HepG2 (cell line): ENCODE results near the gene DNMT3A. TPM values are rescaled to one million over a fixed set of nuclear protein-coding genes. Genes with fewer than 3 reads are reported as not detected.

Source experiments
- BHLHE40 ChIP-seq: IDR thresholded peaks from 2 replicates; pipeline ENCODE4 v1.6.1; 2011; ENCODE audit warnings: low read length, improper control_type of control experiment
- HOXA3 ChIP-seq: sonication (generic); formaldehyde crosslinking; IDR thresholded peaks from 2 replicates; pipeline ENCODE4 v1.5.0; 2020; ENCODE audit warnings: missing genetic modification reagents
- MXI1 ChIP-seq: IDR thresholded peaks from 3 replicates; pipeline ENCODE4 v1.6.1; 2012; ENCODE audit warnings: low read depth, low read length, inconsistent platforms, borderline replicate concordance
- NFIC ChIP-seq: IDR thresholded peaks from 2 replicates; pipeline ENCODE4 v1.6.1; 2012; ENCODE audit warnings: mild to moderate bottlenecking, low read length, inconsistent platforms
- NFRKB ChIP-seq: fragments of 450-650 bp; IDR thresholded peaks from 2 replicates; pipeline ENCODE4 v1.6.1; 2017
- NR2C2 ChIP-seq: sonication (generic); formaldehyde crosslinking; IDR thresholded peaks from 2 replicates; pipeline ENCODE4 v1.4.0; 2020; ENCODE audit warnings: missing genetic modification reagents, mild to moderate bottlenecking, moderate library complexity, borderline replicate concordance
- TSC22D2 ChIP-seq: sonication (generic); formaldehyde crosslinking; IDR thresholded peaks from 2 replicates; pipeline ENCODE4 v1.5.1; 2020; ENCODE audit warnings: missing genetic modification reagents, mild to moderate bottlenecking, borderline replicate concordance
- U2AF1 ChIP-seq: fragments of 200-400 bp; formaldehyde crosslinking; optimal IDR thresholded peaks from 2 replicates; pipeline ENCODE3; 2017; ENCODE audit warnings: mild to moderate bottlenecking, low read depth, low read length
- ZBED4 ChIP-seq: sonication (generic); formaldehyde crosslinking; IDR thresholded peaks from 2 replicates; pipeline ENCODE4 v1.4.0; 2020; ENCODE audit warnings: missing genetic modification reagents, borderline replicate concordance
- ZFP41 ChIP-seq: sonication (generic); formaldehyde crosslinking; IDR thresholded peaks from 2 replicates; pipeline ENCODE4 v1.4.0; 2020; ENCODE audit warnings: mild to moderate bottlenecking, missing genetic modification reagents, borderline replicate concordance
- ZFY ChIP-seq: sonication (generic); formaldehyde crosslinking; IDR thresholded peaks from 2 replicates; pipeline ENCODE4 v1.4.0; 2020; ENCODE audit warnings: missing genetic modification reagents
- ZMYM2 ChIP-seq: sonication (generic); formaldehyde crosslinking; IDR thresholded peaks from 2 replicates; pipeline ENCODE4 v1.8.0; 2022; ENCODE audit warnings: mild to moderate bottlenecking, missing genetic modification reagents
- ZNF496 ChIP-seq: sonication (generic); formaldehyde crosslinking; IDR thresholded peaks from 2 replicates; pipeline ENCODE4 v1.8.1; 2023; ENCODE audit warnings: mild to moderate bottlenecking, moderate library complexity, missing genetic modification reagents; ENCODE audit not compliant: insufficient replicate concordance
- polyA plus RNA-seq, 8 experiments: library from polyadenylated mRNA; depleted of rRNA in 3 of 8; stranded (reverse) in 7 of 8; unstranded in 1 of 8; fragments of >200 nt; fragmentation: Illumina TruSeq in 4 of 8; extraction: Trizol in 4 of 8; gene quantifications; 2 replicates each; pipeline versions ENCODE4 v1.2.1 to v1.2.3, GENCODE V29; 2011 to 2016; ENCODE audit warnings: low read depth in 4 of 8, missing spikeins in 1 of 8, mixed read lengths in 1 of 8; ENCODE audit not compliant: insufficient read depth in 1 of 8
- total RNA-seq, 5 experiments: library from RNA; depleted of rRNA; stranded (reverse); fragments of >200 nt; fragmentation: Illumina TruSeq; extraction: Trizol; gene quantifications; 2 replicates each; pipeline ENCODE4 v1.2.3, GENCODE V29; 2016; ENCODE audit warnings: low read depth in 1 of 5
- TF ChIP-seq, protein P1 (sequence below): sonication (generic); formaldehyde crosslinking; IDR thresholded peaks from 2 replicates; pipeline ENCODE4 v1.8.1; 2023; ENCODE audit warnings: mild to moderate bottlenecking, missing genetic modification reagents, borderline replicate concordance
- TF ChIP-seq, protein P2 (sequence below): IDR thresholded peaks from 2 replicates; pipeline ENCODE4 v1.6.1; 2016; ENCODE audit warnings: low read depth, borderline replicate concordance
- TF ChIP-seq, protein P3 (sequence below): sonication (generic); formaldehyde crosslinking; IDR thresholded peaks from 2 replicates; pipeline ENCODE4 v1.4.0; 2020; ENCODE audit warnings: mild to moderate bottlenecking, missing genetic modification reagents, borderline replicate concordance
- TF ChIP-seq, protein P4 (sequence below): sonication (generic); formaldehyde crosslinking; IDR thresholded peaks from 2 replicates; pipeline ENCODE4 v1.5.1; 2020; ENCODE audit warnings: mild to moderate bottlenecking, missing genetic modification reagents, moderate library complexity

The DNMT3A gene
- total and polyA plus RNA-seq, 2 of the 13 experiments (the other 11 are each of a cell fraction or from before 2014, with no cell fraction given) = 14.7 to 29.1 TPM

DNA sequence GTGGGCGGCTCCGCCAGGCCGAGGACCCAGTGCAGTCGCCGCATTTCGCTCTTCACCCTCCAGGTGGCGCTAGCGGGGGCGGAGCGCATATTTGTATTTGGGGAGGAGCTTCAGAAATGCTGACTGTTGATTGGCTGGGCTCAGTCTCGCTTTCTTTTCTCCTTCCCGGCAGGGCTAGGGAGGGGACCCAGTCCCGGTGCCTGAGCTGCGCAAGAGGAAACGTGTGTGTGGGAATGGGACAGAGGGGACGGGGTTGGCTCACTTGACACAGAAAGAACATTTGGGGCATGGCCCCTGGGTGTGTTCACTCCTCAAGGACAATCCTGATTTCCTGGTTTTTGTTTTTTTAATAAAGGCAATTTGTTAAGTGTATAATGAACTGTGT lies 20.3 kb upstream of the DNMT3A start (continued):
- TF ChIP-seq ZBED4 (CRISPR knock-in tag) (peak; percentile 87), TSC22D2 (CRISPR knock-in tag) (no peak), BHLHE40 (0 out of 2 replicates have a peak, but pooled peaks have one; percentile 33), NFRKB (no peak), NR2C2 (CRISPR knock-in tag) (peak; percentile 43; the same call in 1 of the 2 replicates), MXI1 (peak; percentile 62; the same call in 1 of the 3 replicates), ZNF496 (no peak), NFIC (no peak), U2AF1 (no peak), ZFY (CRISPR knock-in tag) (peak; percentile 49), ZFP41 (CRISPR knock-in tag) (no peak), ZMYM2 (CRISPR knock-in tag) (peak; percentile 63; the same call in 1 of the 2 replicates), HOXA3 (CRISPR knock-in tag) (peak; percentile 74)
- TF ChIP-seq, protein P1, sequence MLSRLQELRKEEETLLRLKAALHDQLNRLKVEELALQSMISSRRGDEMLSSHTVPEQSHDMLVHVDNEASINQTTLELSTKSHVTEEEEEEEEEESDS (CRISPR knock-in tag) = no peak
- TF ChIP-seq, protein P2, sequence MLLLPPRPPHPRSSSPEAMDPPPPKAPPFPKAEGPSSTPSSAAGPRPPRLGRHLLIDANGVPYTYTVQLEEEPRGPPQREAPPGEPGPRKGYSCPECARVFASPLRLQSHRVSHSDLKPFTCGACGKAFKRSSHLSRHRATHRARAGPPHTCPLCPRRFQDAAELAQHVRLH (CRISPR knock-in tag) = peak; percentile 18; the same call in 1 of the 2 replicates
- TF ChIP-seq, protein P3, sequence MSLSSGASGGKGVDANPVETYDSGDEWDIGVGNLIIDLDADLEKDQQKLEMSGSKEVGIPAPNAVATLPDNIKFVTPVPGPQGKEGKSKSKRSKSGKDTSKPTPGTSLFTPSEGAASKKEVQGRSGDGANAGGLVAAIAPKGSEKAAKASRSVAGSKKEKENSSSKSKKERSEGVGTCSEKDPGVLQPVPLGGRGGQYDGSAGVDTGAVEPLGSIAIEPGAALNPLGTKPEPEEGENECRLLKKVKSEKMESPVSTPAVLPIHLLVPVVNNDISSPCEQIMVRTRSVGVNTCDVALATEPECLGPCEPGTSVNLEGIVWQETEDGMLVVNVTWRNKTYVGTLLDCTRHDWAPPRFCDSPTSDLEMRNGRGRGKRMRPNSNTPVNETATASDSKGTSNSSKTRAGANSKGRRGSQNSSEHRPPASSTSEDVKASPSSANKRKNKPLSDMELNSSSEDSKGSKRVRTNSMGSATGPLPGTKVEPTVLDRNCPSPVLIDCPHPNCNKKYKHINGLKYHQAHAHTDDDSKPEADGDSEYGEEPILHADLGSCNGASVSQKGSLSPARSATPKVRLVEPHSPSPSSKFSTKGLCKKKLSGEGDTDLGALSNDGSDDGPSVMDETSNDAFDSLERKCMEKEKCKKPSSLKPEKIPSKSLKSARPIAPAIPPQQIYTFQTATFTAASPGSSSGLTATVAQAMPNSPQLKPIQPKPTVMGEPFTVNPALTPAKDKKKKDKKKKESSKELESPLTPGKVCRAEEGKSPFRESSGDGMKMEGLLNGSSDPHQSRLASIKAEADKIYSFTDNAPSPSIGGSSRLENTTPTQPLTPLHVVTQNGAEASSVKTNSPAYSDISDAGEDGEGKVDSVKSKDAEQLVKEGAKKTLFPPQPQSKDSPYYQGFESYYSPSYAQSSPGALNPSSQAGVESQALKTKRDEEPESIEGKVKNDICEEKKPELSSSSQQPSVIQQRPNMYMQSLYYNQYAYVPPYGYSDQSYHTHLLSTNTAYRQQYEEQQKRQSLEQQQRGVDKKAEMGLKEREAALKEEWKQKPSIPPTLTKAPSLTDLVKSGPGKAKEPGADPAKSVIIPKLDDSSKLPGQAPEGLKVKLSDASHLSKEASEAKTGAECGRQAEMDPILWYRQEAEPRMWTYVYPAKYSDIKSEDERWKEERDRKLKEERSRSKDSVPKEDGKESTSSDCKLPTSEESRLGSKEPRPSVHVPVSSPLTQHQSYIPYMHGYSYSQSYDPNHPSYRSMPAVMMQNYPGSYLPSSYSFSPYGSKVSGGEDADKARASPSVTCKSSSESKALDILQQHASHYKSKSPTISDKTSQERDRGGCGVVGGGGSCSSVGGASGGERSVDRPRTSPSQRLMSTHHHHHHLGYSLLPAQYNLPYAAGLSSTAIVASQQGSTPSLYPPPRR (CRISPR knock-in tag) = peak; percentile 60; the same call in 1 of the 2 replicates
- TF ChIP-seq, protein P4, sequence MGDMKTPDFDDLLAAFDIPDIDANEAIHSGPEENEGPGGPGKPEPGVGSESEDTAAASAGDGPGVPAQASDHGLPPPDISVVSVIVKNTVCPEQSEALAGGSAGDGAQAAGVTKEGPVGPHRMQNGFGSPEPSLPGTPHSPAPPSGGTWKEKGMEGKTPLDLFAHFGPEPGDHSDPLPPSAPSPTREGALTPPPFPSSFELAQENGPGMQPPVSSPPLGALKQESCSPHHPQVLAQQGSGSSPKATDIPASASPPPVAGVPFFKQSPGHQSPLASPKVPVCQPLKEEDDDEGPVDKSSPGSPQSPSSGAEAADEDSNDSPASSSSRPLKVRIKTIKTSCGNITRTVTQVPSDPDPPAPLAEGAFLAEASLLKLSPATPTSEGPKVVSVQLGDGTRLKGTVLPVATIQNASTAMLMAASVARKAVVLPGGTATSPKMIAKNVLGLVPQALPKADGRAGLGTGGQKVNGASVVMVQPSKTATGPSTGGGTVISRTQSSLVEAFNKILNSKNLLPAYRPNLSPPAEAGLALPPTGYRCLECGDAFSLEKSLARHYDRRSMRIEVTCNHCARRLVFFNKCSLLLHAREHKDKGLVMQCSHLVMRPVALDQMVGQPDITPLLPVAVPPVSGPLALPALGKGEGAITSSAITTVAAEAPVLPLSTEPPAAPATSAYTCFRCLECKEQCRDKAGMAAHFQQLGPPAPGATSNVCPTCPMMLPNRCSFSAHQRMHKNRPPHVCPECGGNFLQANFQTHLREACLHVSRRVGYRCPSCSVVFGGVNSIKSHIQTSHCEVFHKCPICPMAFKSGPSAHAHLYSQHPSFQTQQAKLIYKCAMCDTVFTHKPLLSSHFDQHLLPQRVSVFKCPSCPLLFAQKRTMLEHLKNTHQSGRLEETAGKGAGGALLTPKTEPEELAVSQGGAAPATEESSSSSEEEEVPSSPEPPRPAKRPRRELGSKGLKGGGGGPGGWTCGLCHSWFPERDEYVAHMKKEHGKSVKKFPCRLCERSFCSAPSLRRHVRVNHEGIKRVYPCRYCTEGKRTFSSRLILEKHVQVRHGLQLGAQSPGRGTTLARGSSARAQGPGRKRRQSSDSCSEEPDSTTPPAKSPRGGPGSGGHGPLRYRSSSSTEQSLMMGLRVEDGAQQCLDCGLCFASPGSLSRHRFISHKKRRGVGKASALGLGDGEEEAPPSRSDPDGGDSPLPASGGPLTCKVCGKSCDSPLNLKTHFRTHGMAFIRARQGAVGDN (CRISPR knock-in tag) = peak; percentile 68
